ENCODE results near the gene MIXL1.
"Not testable (repeated sequence)": the region's sequence is repeated elsewhere in the genome, so short reads cannot be mapped to it uniquely, and the experiment has no call there.

MIXL1 gene

GRCh38 chr1:226223157-226223785 lies at the start of gene MIXL1:
Gene MIXL1 (plus strand): TSS chr1:226223664. CDS start chr1:226223682, 18 bp downstream.
- no peak for DNase-seq (ENCODE audit: low read depth in 2 of 3, low spot score in 1 of 3)

GRCh38 chr1:226176870-226177269 lies 46.6 kb upstream of the MIXL1 start:
- no peak for DNase-seq (ENCODE audit: low read depth in 2 of 3, low spot score in 1 of 3)

GRCh38 chr1:226181996-226182714 lies 41.3 kb upstream of the MIXL1 start:
- no peak for DNase-seq (ENCODE audit: low read depth in 2 of 3, low spot score in 1 of 3)

GRCh38 chr1:226185141-226186036 lies 38.1 kb upstream of the MIXL1 start:
- no peak for DNase-seq (ENCODE audit: low read depth in 2 of 3, low spot score in 1 of 3)

GRCh38 chr1:226186124-226187018 lies 37.1 kb upstream of the MIXL1 start, which contains the start of gene ACBD3:
Gene ACBD3 (minus strand): TSS chr1:226186741. CDS start chr1:226186675, 66 bp downstream.
- peak; percentile 68 to 78 (median 72) for DNase-seq (ENCODE audit: low read depth in 2 of 3, low spot score in 1 of 3)

- no peak for DNase-seq (ENCODE audit: low read depth in 2 of 3, low spot score in 1 of 3)
These were observed 36.5 kb upstream of the MIXL1 start for GRCh38 chr1:226187019-226187322.

- no peak for DNase-seq (ENCODE audit: low read depth in 2 of 3, low spot score in 1 of 3)
These were observed 36.1 kb upstream of the MIXL1 start for GRCh38 chr1:226187380-226187779.

GRCh38 chr1:226195144-226195543 lies 28.3 kb upstream of the MIXL1 start:
- DNase-seq (ENCODE audit: low read depth in 2 of 3, low spot score in 1 of 3): no peak

- DNase-seq (ENCODE audit: low read depth in 2 of 3, low spot score in 1 of 3): no peak
These were observed 23.5 kb upstream of the MIXL1 start for GRCh38 chr1:226199971-226200370.

GRCh38 chr1:226201029-226201593 lies 22.4 kb upstream of the MIXL1 start:
- DNase-seq (ENCODE audit: low read depth in 2 of 3, low spot score in 1 of 3): no peak

- DNase-seq (ENCODE audit: low read depth in 2 of 3, low spot score in 1 of 3): no peak
These were observed 21.2 kb upstream of the MIXL1 start for GRCh38 chr1:226202246-226202645.

GRCh38 chr1:226202666-226203065 lies 20.8 kb upstream of the MIXL1 start:
- DNase-seq (ENCODE audit: low read depth in 2 of 3, low spot score in 1 of 3): not testable (repeated sequence)

GRCh38 chr1:226203240-226203639 lies 20.2 kb upstream of the MIXL1 start:
- DNase-seq (ENCODE audit: low read depth in 2 of 3, low spot score in 1 of 3): no peak

GRCh38 chr1:226203655-226204054 lies 19.8 kb upstream of the MIXL1 start:
- DNase-seq (ENCODE audit: low read depth in 2 of 3, low spot score in 1 of 3): no peak

GRCh38 chr1:226204198-226204597 lies 19.3 kb upstream of the MIXL1 start:
- DNase-seq (ENCODE audit: low read depth in 2 of 3, low spot score in 1 of 3): no peak

GRCh38 chr1:226207048-226207447 lies 16.4 kb upstream of the MIXL1 start:
- DNase-seq (ENCODE audit: low read depth in 2 of 3, low spot score in 1 of 3): no peak

GRCh38 chr1:226209307-226210059 lies 14.0 kb upstream of the MIXL1 start:
- DNase-seq (ENCODE audit: low read depth in 2 of 3, low spot score in 1 of 3): no peak

GRCh38 chr1:226210571-226211176 lies 12.8 kb upstream of the MIXL1 start:
- DNase-seq (ENCODE audit: low read depth in 2 of 3, low spot score in 1 of 3): no peak

- no peak for DNase-seq (ENCODE audit: low read depth in 2 of 3, low spot score in 1 of 3)
These were observed 12.2 kb upstream of the MIXL1 start for GRCh38 chr1:226211181-226211821.

All from stimulated activated CD4-positive, alpha-beta T cell treated with anti-CD3 and anti-CD28 coated beads, Interleukin-12 subunit alpha, Interleukin-12 subunit beta, amount 100 ng/mL, for 48 hours (primary cell).